Stomach (tissue), 4 donors: Measurements from ENCODE around the gene TMEM209.

Experiments
- CTCF ChIP-seq, 7 experiments: fragments of 450-650 bp in 4 of 7; fragments of 200-600 bp in 3 of 7; sonication (generic) in 3 of 7; IDR thresholded peaks; one replicate each; pipeline ENCODE4 v1.5.1; 2016 to 2019; ENCODE audit warnings: antibody characterized with exemption in 7 of 7, control low read depth in 2 of 7, mild to moderate bottlenecking in 1 of 7
- EP300 ChIP-seq: sonication (generic); formaldehyde crosslinking; IDR thresholded peaks from one replicate; pipeline ENCODE4 v1.6.1; 2017; ENCODE audit warnings: antibody characterized with exemption

- TF ChIP-seq EP300: no peak
- TF ChIP-seq CTCF (IDR thresholded peaks at IDR 0.05): no peak
These were observed 56.6 kb downstream of the TMEM209 start for GRCh38 chr7:130148561-130148960.
